GM19438 (cell line): Measurements from ENCODE around the gene POLR3C.
"Not testable (repeated sequence)": the region's sequence is repeated elsewhere in the genome, so short reads cannot be mapped to it uniquely, and the experiment has no call there.

Source experiments
- ATAC-seq: cut with Tn5 transposase; IDR thresholded peaks from one replicate; pipeline ENCODE4 v1.9.1; 2021; ENCODE audit warnings: low read depth; ENCODE audit not compliant: unreplicated experiment

POLR3C gene

GRCh38 chr1:145823565-145824498 lies at the start of gene POLR3C, which contains the start of gene RNF115:
POLR3C (plus strand) TSS chr1:145824200; CDS start chr1:145825777, 1,577 bp downstream.
RNF115 (minus strand) TSS chr1:145824095; CDS start chr1:145823873, 222 bp downstream.
- ATAC-seq, result peak; percentile 86

- ATAC-seq, result no peak
Measured at GRCh38 chr1:145777357-145778145, 46.4 kb upstream of the POLR3C start.

GRCh38 chr1:145778146-145778540 lies 45.9 kb upstream of the POLR3C start:
- ATAC-seq, result no peak

- no peak for ATAC-seq
Measured at GRCh38 chr1:145782272-145783099, 41.5 kb upstream of the POLR3C start.

- no peak for ATAC-seq
Measured at GRCh38 chr1:145784409-145784808, 39.6 kb upstream of the POLR3C start.

GRCh38 chr1:145785547-145785946 lies 38.5 kb upstream of the POLR3C start:
- ATAC-seq, result no peak

GRCh38 chr1:145786271-145786670 lies 37.7 kb upstream of the POLR3C start:
- ATAC-seq, result no peak

GRCh38 chr1:145788580-145788979 lies 35.4 kb upstream of the POLR3C start:
- no peak for ATAC-seq

GRCh38 chr1:145791860-145792259 lies 32.1 kb upstream of the POLR3C start:
- ATAC-seq, result not testable (repeated sequence)

- no peak for ATAC-seq
Measured at GRCh38 chr1:145792484-145792883, 31.5 kb upstream of the POLR3C start.

GRCh38 chr1:145795257-145795881 lies 28.6 kb upstream of the POLR3C start:
- ATAC-seq, result no peak

- ATAC-seq, result no peak
Measured at GRCh38 chr1:145796753-145797152, 27.2 kb upstream of the POLR3C start.

- no peak for ATAC-seq
Measured at GRCh38 chr1:145799806-145800205, 24.2 kb upstream of the POLR3C start.

GRCh38 chr1:145804235-145805045 lies 19.6 kb upstream of the POLR3C start:
- no peak for ATAC-seq

- ATAC-seq, result no peak
Measured at GRCh38 chr1:145805057-145805456, 18.9 kb upstream of the POLR3C start.

- ATAC-seq, result no peak
Measured at GRCh38 chr1:145806408-145806807, 17.6 kb upstream of the POLR3C start.

GRCh38 chr1:145806844-145807243 lies 17.2 kb upstream of the POLR3C start:
- no peak for ATAC-seq

GRCh38 chr1:145812977-145813810 lies 10.8 kb upstream of the POLR3C start:
- ATAC-seq, result not testable (repeated sequence)
